Endodermal cell (in vitro differentiated cells): ENCODE measurements around the gene INHA. TPM values are rescaled to one million over a fixed set of nuclear protein-coding genes. Genes with fewer than 3 reads are reported as not detected.

ENCODE experiments used
- DNase-seq: peaks from one replicate; pipeline ENCODE4 v3.0.0-alpha.2; 2017
- H3K27ac ChIP-seq: 2 replicates; pipeline ENCODE4 v1.5.1; 2013; ENCODE audit warnings: mild to moderate bottlenecking, low read depth, low read length, moderate library complexity
- H3K27me3 ChIP-seq: 2 replicates; pipeline ENCODE4 v1.6.1; 2013; ENCODE audit warnings: mild to moderate bottlenecking, low read length, moderate library complexity; ENCODE audit not compliant: insufficient read depth, control insufficient read depth, poor library complexity, severe bottlenecking
- H3K36me3 ChIP-seq: 2 replicates; pipeline ENCODE4 v1.7.0; 2013; ENCODE audit warnings: mild to moderate bottlenecking, low read length, moderate library complexity; ENCODE audit not compliant: control insufficient read depth, insufficient read depth
- H3K4me1 ChIP-seq: one replicate; pipeline ENCODE4 v1.7.0; 2013; ENCODE audit warnings: low read length; ENCODE audit not compliant: control insufficient read depth, insufficient read depth
- H3K4me3 ChIP-seq: 2 replicates; pipeline ENCODE4 v1.5.1; 2013; ENCODE audit warnings: mild to moderate bottlenecking, low read length, moderate library complexity
- H3K9ac ChIP-seq: 2 replicates; pipeline ENCODE4 v1.6.1; 2013; ENCODE audit warnings: mild to moderate bottlenecking, low read length, moderate library complexity; ENCODE audit not compliant: poor library complexity, severe bottlenecking; ENCODE audit errors: extremely low read depth
- H3K9me3 ChIP-seq: 2 replicates; pipeline ENCODE4 v1.6.1; 2013; ENCODE audit warnings: mild to moderate bottlenecking, low read length, moderate library complexity; ENCODE audit not compliant: control insufficient read depth
- H3K27ac Mint-ChIP-seq: 2 replicates; pipeline ENCODE4 v1.8.0; 2020; ENCODE audit warnings: mixed read lengths
- H3K27me3 Mint-ChIP-seq: 2 replicates; pipeline ENCODE4 v1.8.0; 2021; ENCODE audit warnings: mild to moderate bottlenecking, mixed read lengths; ENCODE audit not compliant: insufficient read depth
- H3K36me3 Mint-ChIP-seq: 2 replicates; pipeline ENCODE4 v1.8.0; 2020; ENCODE audit warnings: low read depth, mixed read lengths
- H3K4me1 Mint-ChIP-seq: 2 replicates; pipeline ENCODE4 v1.8.0; 2020; ENCODE audit warnings: mixed read lengths
- H3K4me3 Mint-ChIP-seq: 2 replicates; pipeline ENCODE4 v1.8.0; 2020; ENCODE audit warnings: mild to moderate bottlenecking, moderate library complexity, mixed read lengths
- H3K9me3 Mint-ChIP-seq: 2 replicates; pipeline ENCODE4 v1.8.0; 2020; ENCODE audit warnings: mild to moderate bottlenecking, mixed read lengths
- CTCF ChIP-seq: fragments of 200-600 bp; sonication (generic); conservative IDR thresholded peaks from 2 replicates; pipeline ENCODE4 v1.5.0; 2021; ENCODE audit warnings: antibody characterized with exemption, mild to moderate bottlenecking
- WGBS, 2 experiments: methylation state at CpG; one replicate each; pipeline versions ENCODE4 v1.1.5 to v1.1.7; 2013; ENCODE audit warnings: missing lambda C conversion rate in 2 of 2, mixed read lengths in 1 of 2; ENCODE audit not compliant: insufficient coverage in 1 of 2, insufficient read length in 1 of 2; 5-methylcytosine and 5-hydroxymethylcytosine counted together
- total RNA-seq, 2 donors: library from RNA; stranded (reverse); fragmentation: NEBNext Ultra II Directional in 1 of 2; extraction: Animal tissue kit (Norgen Biotek cat#: 25700) in 1 of 2; gene quantifications; 2 replicates in 1 of 2; 3 replicates in 1 of 2; pipeline ENCODE4 v1.2.1, GENCODE V29; 2021

Gene INHA
- total RNA-seq, 2 donors from 2014 or later: 0.48 to 1.5 TPM

- Mint-ChIP-seq H3K36me3 (no peaks in the 10 kb centered on the region), H3K4me3 (no peak overlapping the region), H3K4me1 (peaks cover 29% of the 10 kb centered on the region), H3K27ac (peak overlapping the region; percentile 13), H3K9me3 (no peaks in the 10 kb centered on the region), H3K27me3 (peaks cover 59% of the 10 kb centered on the region)
- no peak for TF ChIP-seq CTCF
- no peak overlapping the region for H3K9ac ChIP-seq
- DNase-seq: no peak
- 88 to 90% methylated on average over 4 to 5 of the region's 5 CpGs for WGBS, 2 experiments
- peaks cover 41% of the 10 kb centered on the region for H3K27me3 ChIP-seq
- no peak overlapping the region for H3K27ac ChIP-seq
- peaks cover 26% of the 10 kb centered on the region for H3K4me1 ChIP-seq
- no peaks in the 10 kb centered on the region for H3K9me3 ChIP-seq
- H3K4me3 ChIP-seq: no peak overlapping the region
- H3K36me3 ChIP-seq: no peaks in the 10 kb centered on the region
Observed at GRCh38 chr2:219527472-219527871, 44.6 kb upstream of the INHA start.

DNA sequence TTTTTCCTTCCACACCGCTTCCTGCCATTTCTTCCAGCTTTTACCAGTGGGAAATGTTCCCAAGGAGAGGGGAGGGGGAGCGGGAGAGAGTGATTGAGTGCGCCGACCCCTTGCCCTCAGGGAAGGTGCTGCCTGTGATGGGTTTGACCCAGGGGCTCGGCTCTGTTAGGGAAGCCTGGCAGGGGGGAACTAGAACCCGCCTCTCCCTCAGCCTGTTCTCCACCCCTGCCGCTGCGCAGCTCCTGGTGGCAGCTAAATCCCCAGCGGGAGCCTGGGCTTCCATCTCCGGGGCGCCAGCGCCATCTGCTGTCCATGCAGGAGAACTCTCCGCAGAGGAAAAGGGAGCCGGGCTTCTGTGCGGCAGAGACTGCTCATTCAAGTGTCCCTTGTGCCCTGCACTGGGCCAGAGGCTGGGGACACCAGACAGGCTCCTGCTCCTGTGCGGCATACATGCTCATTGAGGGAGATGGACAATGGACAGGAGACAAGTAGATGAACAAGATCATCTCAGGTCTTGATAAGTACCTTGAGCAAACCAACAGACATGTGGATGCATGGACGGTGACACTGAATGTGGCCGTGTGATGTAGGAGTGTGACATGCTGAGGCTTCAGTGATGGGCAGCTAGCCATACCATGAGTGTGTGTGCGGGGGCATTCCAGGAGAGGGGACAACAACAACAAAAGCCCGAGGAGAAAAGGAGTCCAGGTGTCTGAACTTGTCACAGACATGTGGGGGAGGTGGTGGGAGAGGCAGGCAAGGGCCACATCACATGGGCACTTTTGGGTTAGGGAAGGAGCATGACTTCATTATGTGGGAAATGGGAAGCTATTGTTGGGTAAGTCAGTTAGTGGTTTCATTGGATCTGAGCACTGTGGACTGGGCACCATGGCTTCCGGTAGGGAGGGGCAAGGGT is 41.8 kb upstream of the INHA start:
- no peak overlapping the region for H3K27ac ChIP-seq
- peak overlapping the region; percentile 73 for H3K4me3 ChIP-seq
- peak overlapping the region; percentile 24 for H3K4me3 Mint-ChIP-seq
- peak; percentile 98 for TF ChIP-seq CTCF
- peaks cover 41% of the 10 kb centered on the region for H3K27me3 ChIP-seq
- peaks cover 25% of the 10 kb centered on the region for H3K4me1 ChIP-seq
- 22 to 40% methylated on average over 9 to 21 of the region's 21 CpGs for WGBS, 2 experiments
- H3K9me3 ChIP-seq: no peaks in the 10 kb centered on the region
- H3K27ac Mint-ChIP-seq: no peak overlapping the region
- no peaks in the 10 kb centered on the region for H3K36me3 Mint-ChIP-seq
- H3K9me3 Mint-ChIP-seq: no peaks in the 10 kb centered on the region
- peak; percentile 95 for DNase-seq
- no peak overlapping the region for H3K9ac ChIP-seq
- H3K4me1 Mint-ChIP-seq: peaks cover 23% of the 10 kb centered on the region
- peaks cover 68% of the 10 kb centered on the region for H3K27me3 Mint-ChIP-seq
- no peaks in the 10 kb centered on the region for H3K36me3 ChIP-seq

DNA sequence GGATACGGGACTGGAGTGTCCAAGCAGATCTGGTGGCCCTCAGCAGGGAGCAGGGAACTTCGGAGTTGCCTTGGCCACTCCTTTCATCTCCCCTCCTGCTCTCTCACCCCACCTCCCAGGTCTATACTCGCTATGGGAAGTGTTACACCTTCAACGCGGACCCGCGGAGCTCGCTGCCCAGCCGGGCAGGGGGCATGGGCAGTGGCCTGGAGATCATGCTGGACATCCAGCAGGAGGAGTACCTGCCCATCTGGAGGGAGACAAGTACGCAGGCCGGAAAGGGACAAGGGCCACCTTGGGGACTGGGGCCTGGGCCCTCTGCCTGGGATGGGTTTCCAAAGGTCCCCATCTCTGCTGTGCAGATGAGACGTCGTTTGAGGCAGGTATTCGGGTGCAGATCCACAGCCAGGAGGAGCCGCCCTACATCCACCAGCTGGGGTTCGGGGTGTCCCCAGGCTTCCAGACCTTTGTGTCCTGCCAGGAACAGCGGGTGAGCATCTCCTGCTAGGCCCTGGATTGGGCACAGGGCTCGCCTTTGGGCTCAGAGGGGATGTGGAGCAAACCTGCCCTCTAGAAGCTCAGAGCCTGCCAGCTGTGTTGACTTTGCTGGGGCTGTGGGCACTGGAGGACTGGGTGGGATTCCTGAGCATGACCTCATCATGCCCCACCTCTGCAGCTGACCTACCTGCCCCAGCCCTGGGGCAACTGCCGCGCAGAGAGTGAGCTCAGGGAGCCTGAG is 40.3 kb upstream of the INHA start:
- Histone ChIP-seq H3K4me1 (peaks cover 13% of the 10 kb centered on the region), H3K9me3 (no peaks in the 10 kb centered on the region), H3K36me3 (no peaks in the 10 kb centered on the region), H3K27me3 (peaks cover 41% of the 10 kb centered on the region), H3K27ac (no peak overlapping the region), H3K9ac (no peak overlapping the region), H3K4me3 (no peak overlapping the region)
- H3K9me3 Mint-ChIP-seq: no peaks in the 10 kb centered on the region
- no peak overlapping the region for H3K4me3 Mint-ChIP-seq
- H3K27me3 Mint-ChIP-seq: peaks cover 63% of the 10 kb centered on the region
- 88 to 93% methylated on average over 16 to 20 of the region's 20 CpGs for WGBS, 2 experiments
- DNase-seq: no peak
- no peaks in the 10 kb centered on the region for H3K36me3 Mint-ChIP-seq
- no peak for TF ChIP-seq CTCF
- H3K27ac Mint-ChIP-seq: no peak overlapping the region
- H3K4me1 Mint-ChIP-seq: peaks cover 8% of the 10 kb centered on the region
